CD4-positive, alpha-beta T cell (primary cell): Measurements from ENCODE around the gene C1orf35. TPM values are rescaled to one million over a fixed set of nuclear protein-coding genes. Genes with fewer than 3 reads are reported as not detected.

ENCODE experiments used
- ATAC-seq: fragments of 200-7000 bp; cut with Tn5 transposase; one replicate; pipeline ENCODE4 v1.10.0; 2022; ENCODE audit warnings: mild to moderate bottlenecking; ENCODE audit not compliant: poor library complexity
- CTCF ChIA-PET: fragments of 350-600 bp; sonication (Branson Sonifier 250); formaldehyde crosslinking; loops from one replicate; lab custom pipeline; 2021; ENCODE audit warnings: antibody characterized with exemption, inconsistent platforms; lab: Charles Lee
- POLR2A ChIA-PET: fragments of 350-600 bp; sonication (Branson Sonifier 250); formaldehyde crosslinking; loops from one replicate; lab custom pipeline; 2021; ENCODE audit warnings: antibody characterized with exemption, inconsistent platforms; lab: Charles Lee
- DNase-seq, 14 experiments: peaks; one replicate each; pipeline ENCODE4 v3.0.0-alpha.2; 2013 to 2020; ENCODE audit warnings: mixed read lengths in 2 of 14
- H3K27ac ChIP-seq, 2 donors: one replicate each; pipeline versions ENCODE4 v1.5.1 to v1.7.0; 2013; ENCODE audit warnings: low read length in 2 of 2, low read depth in 1 of 2, mild to moderate bottlenecking in 1 of 2
- H3K27me3 ChIP-seq, 2 experiments: 1 replicate in 1 of 2; 2 replicates in 1 of 2; pipeline versions ENCODE4 v1.6.1 to v1.7.0; 2013; ENCODE audit warnings: low read length in 2 of 2, control low read depth in 1 of 2, mild to moderate bottlenecking in 1 of 2, moderate library complexity in 1 of 2; ENCODE audit not compliant: insufficient read depth in 2 of 2, control insufficient read depth in 1 of 2
- H3K36me3 ChIP-seq: one replicate; pipeline ENCODE4 v1.6.1; 2013; ENCODE audit warnings: low read length, control low read depth; ENCODE audit not compliant: insufficient read depth
- H3K4me1 ChIP-seq: one replicate; pipeline ENCODE4 v1.6.1; 2013; ENCODE audit warnings: low read length, control low read depth; ENCODE audit not compliant: insufficient read depth
- H3K4me3 ChIP-seq: one replicate; pipeline ENCODE4 v1.5.1; 2013; ENCODE audit warnings: mild to moderate bottlenecking, low read length, moderate library complexity
- H3K9me3 ChIP-seq, 2 experiments: 1 replicate in 1 of 2; 2 replicates in 1 of 2; pipeline versions ENCODE4 v1.6.1 to v1.7.0; 2013; ENCODE audit warnings: low read length in 2 of 2, mild to moderate bottlenecking in 2 of 2, control low read depth in 1 of 2, moderate library complexity in 1 of 2; ENCODE audit not compliant: control insufficient read depth in 1 of 2, insufficient read depth in 1 of 2
- H3K27ac Mint-ChIP-seq: one replicate; pipeline ENCODE4 v1.8.0; 2020; ENCODE audit warnings: mixed read lengths
- H3K27me3 Mint-ChIP-seq: one replicate; pipeline ENCODE4 v1.8.0; 2021; ENCODE audit warnings: mixed read lengths
- H3K36me3 Mint-ChIP-seq: one replicate; pipeline ENCODE4 v1.8.0; 2021; ENCODE audit warnings: low read depth, mixed read lengths
- H3K4me1 Mint-ChIP-seq: one replicate; pipeline ENCODE4 v1.8.0; 2021; ENCODE audit warnings: low read depth, mixed read lengths
- H3K4me3 Mint-ChIP-seq: one replicate; pipeline ENCODE4 v1.8.0; 2020; ENCODE audit warnings: mild to moderate bottlenecking, mixed read lengths
- H3K9me3 Mint-ChIP-seq: one replicate; pipeline ENCODE4 v1.8.0; 2020; ENCODE audit warnings: mixed read lengths
- intact Hi-C, 2 experiments: fragments of 100-400 bp; cut with DNase I in 1 of 2; cut with micrococcal nuclease in 1 of 2; formaldehyde crosslinking; loops; one replicate each; pipeline versions ENCODE4 v1.15.1 to v1.9.0; 2023 to 2025; cut with DNase I, micrococcal nuclease
- polyA plus RNA-seq, 2 donors: library from polyadenylated mRNA; unstranded; fragments of 120-200 nt; gene quantifications; one replicate each; pipeline ENCODE4 v1.2.1, GENCODE V29; 2013
- total RNA-seq, 174 experiments: library from RNA in 2 of 174; stranded (reverse) in 2 of 174; gene quantifications; one replicate each; pipeline ENCODE4 v1.2.3 and lab custom pipeline; 2021 to 2026
- TF ChIP-seq, protein P1 (sequence below): fragments of 200-600 bp; IDR thresholded peaks from one replicate; pipeline ENCODE4 v1.8.0; 2022; ENCODE audit warnings: antibody characterized with exemption, mild to moderate bottlenecking

The C1orf35 gene
- total RNA-seq (10 to 100 TPM; 36.6 to 40.3 TPM), total RNA-seq (lab: John Stamatoyannopoulos, UW) (7.5 to 41.3 (median 24.8) reads per million in 172 experiments)
- polyA plus RNA-seq (2013, experiment 1 of 2), result 18.4 TPM
- polyA plus RNA-seq (2013, experiment 2 of 2), result 19.0 TPM

DNA sequence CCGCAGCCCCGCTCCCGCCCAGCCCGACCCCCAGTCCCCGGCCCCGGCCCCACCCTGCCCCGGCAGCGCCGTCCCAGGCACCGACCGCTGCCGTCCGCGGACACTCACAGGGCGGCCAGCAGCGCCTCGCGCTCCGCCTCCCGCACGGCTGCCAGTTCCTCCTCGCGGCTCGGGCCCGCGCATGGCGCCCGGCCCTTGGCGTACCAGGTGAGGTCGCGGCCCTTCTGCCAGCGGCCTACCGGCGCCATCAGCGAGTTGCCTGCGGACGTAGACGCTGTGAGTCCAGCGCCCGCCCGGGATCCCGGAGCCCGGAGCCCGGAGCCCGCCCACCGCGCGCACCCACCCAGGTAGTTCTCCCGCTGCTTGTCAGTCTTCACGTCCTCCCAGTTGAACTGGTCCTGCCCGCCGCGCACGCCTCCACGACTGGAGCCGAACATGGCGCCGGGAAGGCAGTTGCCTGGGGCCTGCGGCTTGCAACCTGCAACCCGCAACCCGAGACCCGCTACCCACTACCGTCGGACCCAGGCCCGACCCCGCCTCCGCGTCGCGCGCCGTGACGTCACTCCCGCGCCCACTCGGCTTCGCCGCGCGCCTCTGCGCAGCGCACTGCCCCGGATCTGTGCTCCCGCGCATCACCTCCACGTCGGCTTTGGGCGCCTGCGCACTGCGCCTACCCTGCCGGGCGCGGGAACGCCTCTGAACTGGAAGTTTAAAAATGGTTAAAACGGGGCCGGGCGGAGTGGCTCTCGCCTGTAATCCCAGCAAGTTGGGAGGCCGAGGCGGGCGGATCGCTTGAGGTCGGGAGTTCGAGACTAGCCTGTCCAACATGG is at the start of gene C1orf35:
Gene C1orf35 (minus strand): TSS at position 535 of the 830 bp plus-strand sequence. CDS start 98 bp downstream, at position 437.
- TF ChIP-seq, protein P1, sequence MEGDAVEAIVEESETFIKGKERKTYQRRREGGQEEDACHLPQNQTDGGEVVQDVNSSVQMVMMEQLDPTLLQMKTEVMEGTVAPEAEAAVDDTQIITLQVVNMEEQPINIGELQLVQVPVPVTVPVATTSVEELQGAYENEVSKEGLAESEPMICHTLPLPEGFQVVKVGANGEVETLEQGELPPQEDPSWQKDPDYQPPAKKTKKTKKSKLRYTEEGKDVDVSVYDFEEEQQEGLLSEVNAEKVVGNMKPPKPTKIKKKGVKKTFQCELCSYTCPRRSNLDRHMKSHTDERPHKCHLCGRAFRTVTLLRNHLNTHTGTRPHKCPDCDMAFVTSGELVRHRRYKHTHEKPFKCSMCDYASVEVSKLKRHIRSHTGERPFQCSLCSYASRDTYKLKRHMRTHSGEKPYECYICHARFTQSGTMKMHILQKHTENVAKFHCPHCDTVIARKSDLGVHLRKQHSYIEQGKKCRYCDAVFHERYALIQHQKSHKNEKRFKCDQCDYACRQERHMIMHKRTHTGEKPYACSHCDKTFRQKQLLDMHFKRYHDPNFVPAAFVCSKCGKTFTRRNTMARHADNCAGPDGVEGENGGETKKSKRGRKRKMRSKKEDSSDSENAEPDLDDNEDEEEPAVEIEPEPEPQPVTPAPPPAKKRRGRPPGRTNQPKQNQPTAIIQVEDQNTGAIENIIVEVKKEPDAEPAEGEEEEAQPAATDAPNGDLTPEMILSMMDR, result no peak
- peaks cover 33% of the 10 kb centered on the region for H3K4me1 Mint-ChIP-seq
- H3K36me3 ChIP-seq, result peaks cover 55% of the 10 kb centered on the region
- H3K36me3 Mint-ChIP-seq, result peaks cover 55% of the 10 kb centered on the region
- peak; percentile 87 to 96 (median 92) for DNase-seq
- peak within 1 kb of the TSS; percentile 77 to 87 for H3K27ac ChIP-seq
- peak; percentile 78 for ATAC-seq
- POLR2A ChIA-PET, result interaction anchor here (6.9 kb wide), 1 partner anchor 20 kb away, joined by 44 read pairs; the partner anchor contains the start of gene ARF1
- CTCF ChIA-PET, result no interaction called here
- H3K27ac Mint-ChIP-seq, result peak within 1 kb of the TSS; percentile 97
- H3K4me1 ChIP-seq, result peaks cover 37% of the 10 kb centered on the region
- no peaks in the 10 kb centered on the region for H3K27me3 ChIP-seq
- peak within 1 kb of the TSS; percentile 83 for H3K4me3 ChIP-seq
- H3K27me3 Mint-ChIP-seq, result no peaks in the 10 kb centered on the region
- intact Hi-C loops, result loop anchor here (1.0 to 10.0 kb wide), 6 partner anchors 21 to 368 kb away; partner anchors contain the start of genes ARF1 (in 1 of the 2), JMJD4 (in 1 of the 2), SNAP47 (in 1 of the 2) and TRIM11 (in 1 of the 2)
- peak within 1 kb of the TSS; percentile 96 for H3K4me3 Mint-ChIP-seq
- no peaks in the 10 kb centered on the region for H3K9me3 Mint-ChIP-seq
- no peaks in the 10 kb centered on the region for H3K9me3 ChIP-seq

DNA sequence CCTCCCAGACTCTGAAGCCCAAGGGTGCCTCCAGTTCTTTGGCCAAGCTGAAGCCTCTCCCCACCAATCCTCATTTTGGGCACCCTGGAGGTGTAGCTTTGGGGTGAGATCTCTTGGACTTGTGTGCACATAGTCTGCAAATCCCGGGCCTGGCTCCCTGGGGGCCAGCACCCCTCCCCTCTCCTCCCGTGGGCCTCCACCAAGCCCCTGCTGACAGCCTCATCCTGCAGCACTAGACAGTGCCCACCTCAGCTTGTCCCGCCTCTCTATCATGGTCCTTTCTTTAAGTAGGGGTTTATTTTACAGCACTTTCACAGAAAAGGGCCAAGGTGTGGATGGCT is 49.8 kb upstream of the C1orf35 start:
- H3K36me3 Mint-ChIP-seq, result no peaks in the 10 kb centered on the region
- peaks cover 15% of the 10 kb centered on the region for H3K4me1 ChIP-seq
- CTCF ChIA-PET, result interaction anchor here (1.0 kb wide), 1 partner anchor 53 kb away, joined by 3 read pairs; no protein-coding TSS in a partner anchor
- H3K27me3 Mint-ChIP-seq, result no peaks in the 10 kb centered on the region
- H3K27ac Mint-ChIP-seq, result no peak overlapping the region
- peak in 1 of 14 experiments; percentile 1 for DNase-seq
- no peak overlapping the region for H3K4me3 ChIP-seq
- peaks cover 11% of the 10 kb centered on the region for H3K36me3 ChIP-seq
- no peaks in the 10 kb centered on the region for H3K27me3 ChIP-seq
- POLR2A ChIA-PET, result interaction anchor here (0.7 to 1.8 kb wide), 3 partner anchors 9 to 12 kb away, joined by 3 to 5 read pairs (median 4); partner anchors contain the start of gene IBA57
- no peaks in the 10 kb centered on the region for H3K9me3 ChIP-seq
- no peak overlapping the region for H3K4me3 Mint-ChIP-seq
- no peaks in the 10 kb centered on the region for H3K9me3 Mint-ChIP-seq
- peaks cover 12% of the 10 kb centered on the region for H3K4me1 Mint-ChIP-seq
- H3K27ac ChIP-seq, result no peak overlapping the region
- intact Hi-C loops, result no loop called here
- TF ChIP-seq, protein P1, result no peak
- ATAC-seq, result no peak

DNA sequence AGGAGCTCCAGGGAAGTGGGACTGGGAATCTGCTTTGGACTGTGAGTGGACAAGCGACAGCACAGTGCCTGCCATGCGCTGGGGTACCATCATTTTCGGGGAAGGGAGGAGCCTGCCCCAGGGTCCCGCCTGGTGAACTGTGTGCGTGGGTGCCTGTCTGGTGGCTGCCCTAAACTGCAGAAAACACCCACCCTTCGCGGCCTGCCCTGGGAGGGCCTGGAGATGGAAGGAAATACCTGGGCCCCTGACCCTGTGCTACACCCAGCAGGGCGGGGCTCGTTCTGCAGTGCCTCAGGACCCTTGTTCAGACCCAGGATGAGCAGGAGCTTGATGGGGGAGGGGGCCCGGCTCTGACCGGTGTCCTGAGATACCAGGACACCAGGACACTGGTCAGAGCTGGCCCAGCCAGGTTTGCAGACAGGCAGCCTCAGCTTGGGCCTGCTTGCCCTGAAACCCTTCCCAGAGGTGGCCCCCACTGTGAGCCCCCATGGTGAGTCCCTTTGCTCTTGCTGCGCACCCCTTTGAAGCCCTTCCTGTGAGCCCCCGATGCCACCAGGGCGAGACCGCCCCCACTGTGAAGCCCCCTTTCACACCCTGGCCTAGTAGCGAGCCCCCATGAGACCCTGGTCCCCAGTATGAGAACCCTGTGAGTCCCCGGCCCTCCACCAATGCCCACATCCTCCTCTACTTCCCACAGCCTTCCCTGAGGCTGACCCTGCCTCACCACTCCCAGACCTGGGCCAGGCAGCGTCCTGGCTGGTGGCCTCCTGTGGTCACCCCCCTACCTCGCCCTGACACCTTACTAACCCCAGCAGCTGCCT is 49.2 kb upstream of the C1orf35 start:
- H3K4me1 Mint-ChIP-seq, result peaks cover 12% of the 10 kb centered on the region
- Histone ChIP-seq H3K27ac (no peak overlapping the region), H3K4me1 (peaks cover 14% of the 10 kb centered on the region), H3K9me3 (no peaks in the 10 kb centered on the region), H3K36me3 (peaks cover 17% of the 10 kb centered on the region), H3K27me3 (no peaks in the 10 kb centered on the region), H3K4me3 (no peak overlapping the region)
- H3K36me3 Mint-ChIP-seq, result no peaks in the 10 kb centered on the region
- H3K4me3 Mint-ChIP-seq, result no peak overlapping the region
- H3K9me3 Mint-ChIP-seq, result no peaks in the 10 kb centered on the region
- DNase-seq (peak in 1 of 14 experiments; percentile 1), ATAC-seq (no peak)
- intact Hi-C loops, result no loop called here
- no peaks in the 10 kb centered on the region for H3K27me3 Mint-ChIP-seq
- ChIA-PET CTCF (interaction anchor here (1.1 kb wide), 1 partner anchor 14 kb away, joined by 3 read pairs; no protein-coding TSS in a partner anchor), POLR2A (interaction anchor here (0.7 to 1.8 kb wide), 5 partner anchors 9 to 13 kb away, joined by 3 to 7 read pairs (median 4); partner anchors contain the start of genes GUK1 and IBA57)
- H3K27ac Mint-ChIP-seq, result peak overlapping the region; percentile 65
- TF ChIP-seq, protein P1, result no peak
